Epidermal melanocyte (primary cell): ENCODE results near the gene PNPO.

Experiments
- DNase-seq: peaks from one replicate; pipeline ENCODE4 v3.0.0; 2011; ENCODE audit warnings: low spot score; ENCODE audit not compliant: insufficient read length

Gene PNPO

GRCh38 chr17:47949197-47949759 lies 7.9 kb downstream of the PNPO start:
- peak; percentile 67 for DNase-seq

GRCh38 chr17:47949946-47950345 lies 8.6 kb downstream of the PNPO start:
- no peak for DNase-seq

GRCh38 chr17:47950448-47950847 lies 9.1 kb downstream of the PNPO start:
- DNase-seq: no peak

GRCh38 chr17:47952171-47953021 lies 11.0 kb downstream of the PNPO start:
- DNase-seq: no peak

GRCh38 chr17:47953909-47954308 lies 12.5 kb downstream of the PNPO start:
- no peak for DNase-seq

- no peak for DNase-seq
Measured at GRCh38 chr17:47955497-47956461, 14.4 kb downstream of the PNPO start.

GRCh38 chr17:47956791-47957590 lies 15.6 kb downstream of the PNPO start:
- no peak for DNase-seq

GRCh38 chr17:47957591-47958490 lies 16.5 kb downstream of the PNPO start, which contains the start of gene PRR15L:
Gene PRR15L, minus strand, starts transcription at chr17:47957883. Its CDS starts 4,649 bp downstream, at chr17:47953234.
- DNase-seq: no peak

- DNase-seq: no peak
Measured at GRCh38 chr17:47959825-47960655, 18.7 kb downstream of the PNPO start.

GRCh38 chr17:47961406-47961805 lies 20.0 kb downstream of the PNPO start:
- no peak for DNase-seq

- no peak for DNase-seq
Measured at GRCh38 chr17:47962901-47963300, 21.5 kb downstream of the PNPO start.

GRCh38 chr17:47964856-47965255 lies 23.5 kb downstream of the PNPO start:
- DNase-seq: no peak

- DNase-seq: no peak
Measured at GRCh38 chr17:47966079-47966519, 24.7 kb downstream of the PNPO start.

- DNase-seq: no peak
Measured at GRCh38 chr17:47967607-47968252, 26.4 kb downstream of the PNPO start.

- no peak for DNase-seq
Measured at GRCh38 chr17:47968836-47969235, 27.5 kb downstream of the PNPO start.

- no peak for DNase-seq
Measured at GRCh38 chr17:47969930-47970724, 28.8 kb downstream of the PNPO start.

- DNase-seq: peak; percentile 90
Measured at GRCh38 chr17:47970725-47971499, 29.5 kb downstream of the PNPO start, which contains the start of gene CDK5RAP3. Gene CDK5RAP3, plus strand, starts transcription at chr17:47971113. Its CDS starts 34 bp downstream, at chr17:47971147.
